HepG2 (cell line): ENCODE measurements around the gene RCOR1. TPM values are rescaled to one million over a fixed set of nuclear protein-coding genes. Genes with fewer than 3 reads are reported as not detected.
A peak's percentile ranks its signal among the peaks of the same experiment; 100 is the strongest.

Experiments used
- ATF5 ChIP-seq: sonication (generic); formaldehyde crosslinking; IDR thresholded peaks from 2 replicates; pipeline ENCODE4 v1.4.0; 2020; ENCODE audit warnings: mild to moderate bottlenecking, low read depth, missing genetic modification reagents
- CREB1 ChIP-seq, 2 experiments: fragments of 450-650 bp in 1 of 2; IDR thresholded peaks; 2 replicates each; pipeline ENCODE4 v1.6.1; 2016 to 2017; ENCODE audit warnings: control low read depth in 1 of 2, mild to moderate bottlenecking in 1 of 2, missing compliant biosample characterization in 1 of 2, missing genetic modification characterization in 1 of 2
- CSRNP1 ChIP-seq: sonication (generic); formaldehyde crosslinking; IDR thresholded peaks from 2 replicates; pipeline ENCODE4 v1.8.1; 2023; ENCODE audit warnings: mild to moderate bottlenecking, missing genetic modification reagents
- DR1 ChIP-seq: sonication (generic); formaldehyde crosslinking; IDR thresholded peaks from 2 replicates; pipeline ENCODE4 v1.8.0; 2021; ENCODE audit warnings: mild to moderate bottlenecking, missing genetic modification reagents, inconsistent platforms
- DRAP1 ChIP-seq: IDR thresholded peaks from 2 replicates; pipeline ENCODE4 v1.6.1; 2016; ENCODE audit warnings: missing genetic modification reagents, missing compliant biosample characterization
- NR2C2 ChIP-seq: sonication (generic); formaldehyde crosslinking; IDR thresholded peaks from 2 replicates; pipeline ENCODE4 v1.4.0; 2020; ENCODE audit warnings: missing genetic modification reagents, mild to moderate bottlenecking, moderate library complexity, borderline replicate concordance
- NR2F2 ChIP-seq: IDR thresholded peaks from 2 replicates; pipeline ENCODE4 v1.6.1; 2012; ENCODE audit warnings: low read depth, inconsistent platforms, borderline replicate concordance
- ONECUT2 ChIP-seq: sonication (generic); formaldehyde crosslinking; IDR thresholded peaks from 2 replicates; pipeline ENCODE4 v1.4.0; 2020; ENCODE audit warnings: missing genetic modification reagents
- SIN3B ChIP-seq: fragments of 150-350 bp; IDR thresholded peaks from 2 replicates; pipeline ENCODE4 v1.6.1; 2014; ENCODE audit warnings: low read length
- SNRNP70 ChIP-seq: fragments of 200-400 bp; formaldehyde crosslinking; IDR thresholded peaks from 2 replicates; pipeline ENCODE4 v1.6.1; 2017; ENCODE audit warnings: mild to moderate bottlenecking, low read depth, low read length, moderate library complexity
- STAT6 ChIP-seq: sonication (generic); formaldehyde crosslinking; IDR thresholded peaks from 2 replicates; pipeline ENCODE4 v1.4.0; 2020; ENCODE audit warnings: missing genetic modification reagents, mild to moderate bottlenecking, borderline replicate concordance
- THAP8 ChIP-seq: sonication (generic); formaldehyde crosslinking; IDR thresholded peaks from 2 replicates; pipeline ENCODE4 v1.5.1; 2020; ENCODE audit warnings: missing genetic modification reagents, mild to moderate bottlenecking, borderline replicate concordance
- ZBTB3 ChIP-seq: sonication (generic); formaldehyde crosslinking; IDR thresholded peaks from 2 replicates; pipeline ENCODE4 v1.4.0; 2020; ENCODE audit warnings: low read depth, mild to moderate bottlenecking, moderate library complexity, missing genetic modification reagents, borderline replicate concordance
- ZFP1 ChIP-seq: IDR thresholded peaks from 2 replicates; pipeline ENCODE4 v1.6.1; 2016
- ZFP36L2 ChIP-seq: sonication (generic); formaldehyde crosslinking; IDR thresholded peaks from 2 replicates; pipeline ENCODE4 v1.4.0; 2020; ENCODE audit warnings: missing genetic modification reagents
- ZKSCAN8 ChIP-seq: IDR thresholded peaks from 2 replicates; pipeline ENCODE4 v1.6.1; 2016; ENCODE audit warnings: borderline replicate concordance, missing genetic modification reagents, missing compliant biosample characterization
- ZNF3 ChIP-seq: IDR thresholded peaks from 2 replicates; pipeline ENCODE4 v1.7.0; 2017; ENCODE audit warnings: inconsistent platforms
- ZNF44 ChIP-seq: sonication (generic); formaldehyde crosslinking; IDR thresholded peaks from 2 replicates; pipeline ENCODE4 v1.5.1; 2020; ENCODE audit warnings: mild to moderate bottlenecking, missing genetic modification reagents
- ZNF512 ChIP-seq: sonication (generic); formaldehyde crosslinking; IDR thresholded peaks from 2 replicates; pipeline ENCODE4 v1.4.0; 2020; ENCODE audit warnings: mild to moderate bottlenecking, missing genetic modification reagents
- ZNF576 ChIP-seq: sonication (generic); formaldehyde crosslinking; IDR thresholded peaks from 2 replicates; pipeline ENCODE4 v1.4.0; 2020; ENCODE audit warnings: mild to moderate bottlenecking, missing genetic modification reagents
- ZSCAN9 ChIP-seq: IDR thresholded peaks from 2 replicates; pipeline ENCODE4 v1.6.1; 2016; ENCODE audit warnings: borderline replicate concordance
- polyA plus RNA-seq, 8 experiments: library from polyadenylated mRNA; depleted of rRNA in 3 of 8; stranded (reverse) in 7 of 8; unstranded in 1 of 8; fragments of >200 nt; fragmentation: Illumina TruSeq in 4 of 8; extraction: Trizol in 4 of 8; gene quantifications; 2 replicates each; pipeline versions ENCODE4 v1.2.1 to v1.2.3, GENCODE V29; 2011 to 2016; ENCODE audit warnings: low read depth in 4 of 8, missing spikeins in 1 of 8, mixed read lengths in 1 of 8; ENCODE audit not compliant: insufficient read depth in 1 of 8
- total RNA-seq, 5 experiments: library from RNA; depleted of rRNA; stranded (reverse); fragments of >200 nt; fragmentation: Illumina TruSeq; extraction: Trizol; gene quantifications; 2 replicates each; pipeline ENCODE4 v1.2.3, GENCODE V29; 2016; ENCODE audit warnings: low read depth in 1 of 5

Gene RCOR1
- total and polyA plus RNA-seq, 2 of the 13 experiments (the other 11 are each of a cell fraction or from before 2014, with no cell fraction given), result 10.2 to 11.1 TPM

GRCh38 chr14:102544747-102545460 is 47.5 kb upstream of the RCOR1 start (continued):
- TF ChIP-seq DRAP1 (CRISPR knock-in tag), result 0 out of 2 replicates have a peak, but pooled peaks have one; percentile 24
- TF ChIP-seq ZNF44 (CRISPR knock-in tag), result no peak
- TF ChIP-seq STAT6 (CRISPR knock-in tag), result no peak; the same call in 1 of the 2 replicates
- no peak for TF ChIP-seq ATF5
- no peak for TF ChIP-seq ZNF576 (CRISPR knock-in tag)
- TF ChIP-seq ZSCAN9 (CRISPR knock-in tag), result no peak; the same call in 1 of the 2 replicates
- 0 out of 2 replicates have a peak, but pooled peaks have one; percentile 17 for TF ChIP-seq ZFP1 (CRISPR knock-in tag)
- TF ChIP-seq ZNF512 (CRISPR knock-in tag), result no peak
- no peak for TF ChIP-seq ONECUT2 (CRISPR knock-in tag)
- no peak for TF ChIP-seq ZBTB3 (CRISPR knock-in tag)
- TF ChIP-seq NR2F2, result no peak
- TF ChIP-seq THAP8, result no peak
- no peak for TF ChIP-seq SIN3B
- no peak for TF ChIP-seq CREB1 (IDR thresholded peaks at IDR 0.05)
- TF ChIP-seq CREB1 (CRISPR knock-in tag; IDR thresholded peaks at IDR 0.05), result no peak
- TF ChIP-seq ZNF3, result no peak
- TF ChIP-seq ZFP36L2, result no peak
- no peak for TF ChIP-seq ZKSCAN8 (CRISPR knock-in tag)
- TF ChIP-seq DR1 (CRISPR knock-in tag), result no peak
- no peak for TF ChIP-seq CSRNP1
- TF ChIP-seq SNRNP70, result no peak
- TF ChIP-seq NR2C2 (CRISPR knock-in tag), result peak; percentile 14; the same call in 1 of the 2 replicates
